SK-N-SH (cell line): ENCODE measurements around the gene DENND1A. TPM values are rescaled to one million over a fixed set of nuclear protein-coding genes. Genes with fewer than 3 reads are reported as not detected.

Experiments
- CTCF ChIA-PET: fragments of 300-600, 350-600 bp; formaldehyde crosslinking; extraction: SDS; loops from one replicate; lab custom pipeline; 2021; lab: Yijun Ruan, JAX
- POLR2A ChIA-PET: fragments of 350-600 bp; sonication (Branson Sonifier 250); formaldehyde crosslinking; extraction: SDS; loops from one replicate; lab custom pipeline; 2020; ENCODE audit warnings: antibody characterized with exemption, inconsistent platforms; lab: Yijun Ruan, JAX
- DNase-seq: peaks from one replicate; pipeline ENCODE4 v3.0.0; 2012
- H2AFZ ChIP-seq: fragments of 200-600 bp; sonication (generic); 2 replicates; pipeline ENCODE4 v1.8.1; 2016; ENCODE audit warnings: antibody characterized with exemption, mild to moderate bottlenecking, low read depth
- H3F3A ChIP-seq: fragments of 200-600 bp; sonication (generic); replicated peaks from 2 replicates; pipeline ENCODE3; 2016; ENCODE audit warnings: antibody characterized with exemption, mild to moderate bottlenecking; ENCODE audit not compliant: insufficient read depth
- H3K27ac ChIP-seq, 2 experiments: fragments of 200-500 bp in 1 of 2; fragments of 200-600 bp in 1 of 2; sonication (Bioruptor generic) in 1 of 2; sonication (generic), shearing (Covaris generic) in 1 of 2; 2 replicates each; pipeline versions ENCODE4 v1.5.1 to v1.6.1; 2014 to 2016; ENCODE audit warnings: low read depth in 2 of 2, inconsistent platforms in 1 of 2, low read length in 1 of 2, mild to moderate bottlenecking in 1 of 2, mixed read lengths in 1 of 2
- H3K27me3 ChIP-seq: fragments of 200-600 bp; sonication (generic), shearing (Covaris generic); 2 replicates; pipeline ENCODE4 v1.6.1; 2016; ENCODE audit warnings: mixed run types; ENCODE audit not compliant: insufficient read depth
- H3K36me3 ChIP-seq, 2 experiments: fragments of 200-500 bp in 1 of 2; fragments of 200-600 bp in 1 of 2; sonication (Bioruptor generic) in 1 of 2; sonication (generic) in 1 of 2; replicated peaks in 1 of 2; 2 replicates each; pipeline versions ENCODE3 to v1.5.1; 2014 to 2016; ENCODE audit warnings: low read length in 1 of 2, mild to moderate bottlenecking in 1 of 2; ENCODE audit not compliant: insufficient read depth in 2 of 2, control insufficient read depth in 1 of 2
- H3K4me1 ChIP-seq, 2 experiments: fragments of 200-500 bp in 1 of 2; fragments of 200-600 bp in 1 of 2; sonication (Bioruptor generic) in 1 of 2; sonication (generic), shearing (Covaris generic) in 1 of 2; 2 replicates each; pipeline versions ENCODE4 v1.5.1 to v1.6.1; 2014 to 2016; ENCODE audit warnings: low read depth in 1 of 2, low read length in 1 of 2, mixed run types in 1 of 2; ENCODE audit not compliant: insufficient read depth in 2 of 2, control insufficient read depth in 1 of 2
- H3K4me2 ChIP-seq: fragments of 200-600 bp; sonication (generic), shearing (Covaris generic); 2 replicates; pipeline ENCODE4 v1.6.1; 2017; ENCODE audit warnings: mixed run types
- H3K4me3 ChIP-seq, 2 experiments: fragments of 200-500 bp in 1 of 2; fragments of 200-600 bp in 1 of 2; sonication (Bioruptor generic) in 1 of 2; sonication (generic), shearing (Covaris generic) in 1 of 2; 2 replicates each; pipeline versions ENCODE4 v1.5.1 to v1.8.1; 2014 to 2016; ENCODE audit warnings: low read depth in 2 of 2, inconsistent platforms in 1 of 2, low read length in 1 of 2, mild to moderate bottlenecking in 1 of 2, mixed read lengths in 1 of 2, moderate library complexity in 1 of 2
- H3K79me2 ChIP-seq: fragments of 200-600 bp; sonication (generic); 2 replicates; pipeline ENCODE4 v1.8.1; 2017; ENCODE audit warnings: mild to moderate bottlenecking; ENCODE audit not compliant: insufficient read depth
- H3K9ac ChIP-seq: fragments of 200-600 bp; sonication (generic); 2 replicates; pipeline ENCODE4 v1.6.1; 2017; ENCODE audit warnings: mixed run types
- H3K9me2 ChIP-seq: fragments of 200-600 bp; sonication (generic); 2 replicates; pipeline ENCODE4 v1.6.1; 2017; ENCODE audit warnings: mixed run types
- H3K9me3 ChIP-seq: fragments of 200-600 bp; sonication (generic); 2 replicates; pipeline ENCODE4 v1.6.1; 2017; ENCODE audit warnings: mixed run types, mild to moderate bottlenecking, moderate library complexity
- H4K20me1 ChIP-seq: fragments of 200-600 bp; sonication (generic); 2 replicates; pipeline ENCODE4 v1.6.1; 2017; ENCODE audit warnings: mild to moderate bottlenecking, mixed run types; ENCODE audit not compliant: insufficient read depth
- ELF1 ChIP-seq: IDR thresholded peaks from 2 replicates; pipeline ENCODE4 v1.4.0; 2012
- EP300 ChIP-seq, 2 experiments: IDR thresholded peaks; 2 replicates each; pipeline versions ENCODE4 v1.4.0 to v1.6.1; 2012; ENCODE audit warnings: borderline replicate concordance in 1 of 2, low read depth in 1 of 2, low read length in 1 of 2
- EZH2phosphoT487 ChIP-seq: fragments of 200-600 bp; sonication (generic); IDR thresholded peaks from 2 replicates; pipeline ENCODE4 v1.6.1; 2017; ENCODE audit warnings: low read depth, mixed run types, mild to moderate bottlenecking, antibody characterized with exemption, moderate library complexity, borderline replicate concordance
- FOXJ3 ChIP-seq: sonication (generic); formaldehyde crosslinking; IDR thresholded peaks from 2 replicates; pipeline ENCODE4 v1.5.1; 2020; ENCODE audit warnings: mild to moderate bottlenecking, missing genetic modification reagents
- FOXM1 ChIP-seq: IDR thresholded peaks from 2 replicates; pipeline ENCODE4 v1.4.0; 2012; ENCODE audit warnings: low read depth, mild to moderate bottlenecking
- GABPA ChIP-seq: IDR thresholded peaks from 2 replicates; pipeline ENCODE4 v1.4.0; 2012; ENCODE audit warnings: low read depth, mild to moderate bottlenecking
- GATA2 ChIP-seq: sonication (generic); formaldehyde crosslinking; IDR thresholded peaks from 2 replicates; pipeline ENCODE4 v1.5.0; 2020; ENCODE audit warnings: mild to moderate bottlenecking, missing genetic modification reagents
- JUND ChIP-seq: IDR thresholded peaks from 2 replicates; pipeline ENCODE4 v1.4.0; 2012
- RCOR1 ChIP-seq: fragments of 150-350 bp; IDR thresholded peaks from 2 replicates; pipeline ENCODE4 v1.6.1; 2017; ENCODE audit warnings: antibody characterized with exemption, low read length
- RFX5 ChIP-seq: IDR thresholded peaks from 2 replicates; pipeline ENCODE4 v1.6.1; 2012; ENCODE audit warnings: mild to moderate bottlenecking, improper control_type of control experiment, low read length
- TAF1 ChIP-seq: IDR thresholded peaks from 2 replicates; pipeline ENCODE4 v1.6.1; 2012; ENCODE audit warnings: low read depth, mild to moderate bottlenecking, low read length, moderate library complexity, borderline replicate concordance
- TCF12 ChIP-seq: IDR thresholded peaks from 2 replicates; pipeline ENCODE4 v1.4.0; 2012
- WGBS: methylation state at CpG from one replicate; pipeline ENCODE4 v1.1.6; 2017; ENCODE audit warnings: low lambda C conversion rate; 5-methylcytosine and 5-hydroxymethylcytosine counted together
- polyA plus RNA-seq, 3 experiments: library from polyadenylated mRNA; depleted of rRNA; stranded (reverse); fragments of >200 nt; gene quantifications; 2 replicates each; pipeline ENCODE4 v1.2.3, GENCODE V29; 2012
- TF ChIP-seq, protein P1 (sequence below): IDR thresholded peaks from 2 replicates; pipeline ENCODE4 v1.6.1; 2012; ENCODE audit warnings: mild to moderate bottlenecking, low read depth, low read length, moderate library complexity
- TF ChIP-seq, protein P2 (sequence below): IDR thresholded peaks from 2 replicates; pipeline ENCODE4; 2012
- TF ChIP-seq, protein P3 (sequence below): fragments of 200-600 bp; sonication (generic); IDR thresholded peaks from 2 replicates; pipeline ENCODE4 v1.6.1; 2017; ENCODE audit warnings: antibody characterized with exemption, mild to moderate bottlenecking, moderate library complexity
- TF ChIP-seq, protein P4 (sequence below): IDR thresholded peaks from 2 replicates; pipeline ENCODE4 v1.4.0; 2012; ENCODE audit warnings: low read depth, borderline replicate concordance
- TF ChIP-seq, protein P5 (sequence below): fragments of 150-350 bp; IDR thresholded peaks from 2 replicates; pipeline ENCODE4 v1.6.1; 2017; ENCODE audit warnings: antibody characterized with exemption, low read length, low read depth, borderline replicate concordance
- TF ChIP-seq, protein P6 (sequence below): IDR thresholded peaks from 2 replicates; pipeline ENCODE4 v1.4.0; 2012; ENCODE audit warnings: low read depth
- TF ChIP-seq, protein P7 (sequence below): fragments of 150-350 bp; IDR thresholded peaks from 2 replicates; pipeline ENCODE4 v1.6.1; 2016; ENCODE audit warnings: mild to moderate bottlenecking, low read depth, low read length
- TF ChIP-seq, protein P8 (sequence below): IDR thresholded peaks from 2 replicates; pipeline ENCODE4 v1.4.0; 2012; ENCODE audit warnings: low read depth, borderline replicate concordance

The DENND1A gene
- polyA plus RNA-seq, 1 of the 3 experiments (the other 2 are of a cell fraction), result 25.4 TPM

DNA sequence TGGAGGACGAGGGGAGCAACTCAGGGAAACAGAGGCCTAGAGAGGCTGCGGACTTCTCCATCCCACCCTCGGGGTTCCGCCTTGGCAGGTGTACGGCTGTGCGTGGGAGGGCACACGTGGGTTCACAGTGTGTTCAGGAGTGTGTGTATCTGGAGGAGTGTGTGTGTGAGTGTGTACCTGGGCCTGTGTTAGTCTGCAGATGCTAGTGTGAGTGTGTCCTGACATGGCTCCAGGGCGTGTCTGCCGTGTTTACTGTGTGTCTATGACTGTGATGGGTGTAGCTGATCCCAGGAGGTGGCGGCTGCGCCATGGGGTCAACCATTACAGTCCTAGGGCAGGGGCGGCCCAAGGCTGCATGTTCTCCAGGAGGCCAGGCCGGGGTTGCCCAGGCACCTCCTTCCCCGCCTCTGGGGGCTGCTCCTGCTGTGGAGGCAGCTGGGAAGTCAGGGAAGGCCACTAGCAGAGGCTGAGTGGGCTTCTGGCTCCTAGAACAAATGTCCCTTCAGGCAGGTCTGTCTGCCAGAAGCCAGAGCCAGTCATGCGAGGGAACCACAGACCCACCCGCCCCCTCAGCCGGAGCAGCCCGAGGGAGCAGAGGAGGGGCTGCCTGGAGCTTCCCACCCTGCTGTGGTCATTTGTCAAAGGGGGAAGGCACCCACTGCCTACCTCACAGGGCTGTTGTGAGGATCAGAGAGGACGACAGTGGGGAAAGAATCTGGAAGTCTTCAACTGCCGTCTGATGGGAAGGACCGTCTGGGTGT is 552.5 kb downstream of the DENND1A start:
- H3K27me3 ChIP-seq, result peaks cover 22% of the 10 kb centered on the region
- H3K4me3 ChIP-seq, result no peak overlapping the region
- H3K4me2 ChIP-seq, result no peak overlapping the region
- TF ChIP-seq, protein P1, sequence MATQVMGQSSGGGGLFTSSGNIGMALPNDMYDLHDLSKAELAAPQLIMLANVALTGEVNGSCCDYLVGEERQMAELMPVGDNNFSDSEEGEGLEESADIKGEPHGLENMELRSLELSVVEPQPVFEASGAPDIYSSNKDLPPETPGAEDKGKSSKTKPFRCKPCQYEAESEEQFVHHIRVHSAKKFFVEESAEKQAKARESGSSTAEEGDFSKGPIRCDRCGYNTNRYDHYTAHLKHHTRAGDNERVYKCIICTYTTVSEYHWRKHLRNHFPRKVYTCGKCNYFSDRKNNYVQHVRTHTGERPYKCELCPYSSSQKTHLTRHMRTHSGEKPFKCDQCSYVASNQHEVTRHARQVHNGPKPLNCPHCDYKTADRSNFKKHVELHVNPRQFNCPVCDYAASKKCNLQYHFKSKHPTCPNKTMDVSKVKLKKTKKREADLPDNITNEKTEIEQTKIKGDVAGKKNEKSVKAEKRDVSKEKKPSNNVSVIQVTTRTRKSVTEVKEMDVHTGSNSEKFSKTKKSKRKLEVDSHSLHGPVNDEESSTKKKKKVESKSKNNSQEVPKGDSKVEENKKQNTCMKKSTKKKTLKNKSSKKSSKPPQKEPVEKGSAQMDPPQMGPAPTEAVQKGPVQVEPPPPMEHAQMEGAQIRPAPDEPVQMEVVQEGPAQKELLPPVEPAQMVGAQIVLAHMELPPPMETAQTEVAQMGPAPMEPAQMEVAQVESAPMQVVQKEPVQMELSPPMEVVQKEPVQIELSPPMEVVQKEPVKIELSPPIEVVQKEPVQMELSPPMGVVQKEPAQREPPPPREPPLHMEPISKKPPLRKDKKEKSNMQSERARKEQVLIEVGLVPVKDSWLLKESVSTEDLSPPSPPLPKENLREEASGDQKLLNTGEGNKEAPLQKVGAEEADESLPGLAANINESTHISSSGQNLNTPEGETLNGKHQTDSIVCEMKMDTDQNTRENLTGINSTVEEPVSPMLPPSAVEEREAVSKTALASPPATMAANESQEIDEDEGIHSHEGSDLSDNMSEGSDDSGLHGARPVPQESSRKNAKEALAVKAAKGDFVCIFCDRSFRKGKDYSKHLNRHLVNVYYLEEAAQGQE, result no peak
- no peak for TF ChIP-seq RFX5
- no peak for TF ChIP-seq GABPA
- TF ChIP-seq TAF1, result no peak
- TF ChIP-seq, protein P2, sequence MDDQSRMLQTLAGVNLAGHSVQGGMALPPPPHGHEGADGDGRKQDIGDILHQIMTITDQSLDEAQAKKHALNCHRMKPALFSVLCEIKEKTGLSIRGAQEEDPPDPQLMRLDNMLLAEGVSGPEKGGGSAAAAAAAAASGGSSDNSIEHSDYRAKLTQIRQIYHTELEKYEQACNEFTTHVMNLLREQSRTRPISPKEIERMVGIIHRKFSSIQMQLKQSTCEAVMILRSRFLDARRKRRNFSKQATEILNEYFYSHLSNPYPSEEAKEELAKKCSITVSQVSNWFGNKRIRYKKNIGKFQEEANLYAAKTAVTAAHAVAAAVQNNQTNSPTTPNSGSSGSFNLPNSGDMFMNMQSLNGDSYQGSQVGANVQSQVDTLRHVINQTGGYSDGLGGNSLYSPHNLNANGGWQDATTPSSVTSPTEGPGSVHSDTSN, result no peak
- TF ChIP-seq, protein P3, sequence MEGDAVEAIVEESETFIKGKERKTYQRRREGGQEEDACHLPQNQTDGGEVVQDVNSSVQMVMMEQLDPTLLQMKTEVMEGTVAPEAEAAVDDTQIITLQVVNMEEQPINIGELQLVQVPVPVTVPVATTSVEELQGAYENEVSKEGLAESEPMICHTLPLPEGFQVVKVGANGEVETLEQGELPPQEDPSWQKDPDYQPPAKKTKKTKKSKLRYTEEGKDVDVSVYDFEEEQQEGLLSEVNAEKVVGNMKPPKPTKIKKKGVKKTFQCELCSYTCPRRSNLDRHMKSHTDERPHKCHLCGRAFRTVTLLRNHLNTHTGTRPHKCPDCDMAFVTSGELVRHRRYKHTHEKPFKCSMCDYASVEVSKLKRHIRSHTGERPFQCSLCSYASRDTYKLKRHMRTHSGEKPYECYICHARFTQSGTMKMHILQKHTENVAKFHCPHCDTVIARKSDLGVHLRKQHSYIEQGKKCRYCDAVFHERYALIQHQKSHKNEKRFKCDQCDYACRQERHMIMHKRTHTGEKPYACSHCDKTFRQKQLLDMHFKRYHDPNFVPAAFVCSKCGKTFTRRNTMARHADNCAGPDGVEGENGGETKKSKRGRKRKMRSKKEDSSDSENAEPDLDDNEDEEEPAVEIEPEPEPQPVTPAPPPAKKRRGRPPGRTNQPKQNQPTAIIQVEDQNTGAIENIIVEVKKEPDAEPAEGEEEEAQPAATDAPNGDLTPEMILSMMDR, result no peak
- no peak for TF ChIP-seq GATA2 (CRISPR knock-in tag)
- TF ChIP-seq FOXM1, result no peak
- TF ChIP-seq EZH2phosphoT487, result no peak
- no peak for TF ChIP-seq ELF1
- no peak for TF ChIP-seq JUND
- TF ChIP-seq RCOR1, result no peak
- TF ChIP-seq, protein P4, sequence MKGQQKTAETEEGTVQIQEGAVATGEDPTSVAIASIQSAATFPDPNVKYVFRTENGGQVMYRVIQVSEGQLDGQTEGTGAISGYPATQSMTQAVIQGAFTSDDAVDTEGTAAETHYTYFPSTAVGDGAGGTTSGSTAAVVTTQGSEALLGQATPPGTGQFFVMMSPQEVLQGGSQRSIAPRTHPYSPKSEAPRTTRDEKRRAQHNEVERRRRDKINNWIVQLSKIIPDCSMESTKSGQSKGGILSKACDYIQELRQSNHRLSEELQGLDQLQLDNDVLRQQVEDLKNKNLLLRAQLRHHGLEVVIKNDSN, result no peak
- TF ChIP-seq, protein P5, sequence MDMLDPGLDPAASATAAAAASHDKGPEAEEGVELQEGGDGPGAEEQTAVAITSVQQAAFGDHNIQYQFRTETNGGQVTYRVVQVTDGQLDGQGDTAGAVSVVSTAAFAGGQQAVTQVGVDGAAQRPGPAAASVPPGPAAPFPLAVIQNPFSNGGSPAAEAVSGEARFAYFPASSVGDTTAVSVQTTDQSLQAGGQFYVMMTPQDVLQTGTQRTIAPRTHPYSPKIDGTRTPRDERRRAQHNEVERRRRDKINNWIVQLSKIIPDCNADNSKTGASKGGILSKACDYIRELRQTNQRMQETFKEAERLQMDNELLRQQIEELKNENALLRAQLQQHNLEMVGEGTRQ, result no peak
- TF ChIP-seq, protein P6, sequence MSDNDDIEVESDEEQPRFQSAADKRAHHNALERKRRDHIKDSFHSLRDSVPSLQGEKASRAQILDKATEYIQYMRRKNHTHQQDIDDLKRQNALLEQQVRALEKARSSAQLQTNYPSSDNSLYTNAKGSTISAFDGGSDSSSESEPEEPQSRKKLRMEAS, result no peak
- TF ChIP-seq EP300 (IDR thresholded peaks at IDR 0.05; ENCODE audit: borderline replicate concordance in 1 of 2, low read depth in 1 of 2, low read length in 1 of 2), result no peak
- TF ChIP-seq, protein P7, sequence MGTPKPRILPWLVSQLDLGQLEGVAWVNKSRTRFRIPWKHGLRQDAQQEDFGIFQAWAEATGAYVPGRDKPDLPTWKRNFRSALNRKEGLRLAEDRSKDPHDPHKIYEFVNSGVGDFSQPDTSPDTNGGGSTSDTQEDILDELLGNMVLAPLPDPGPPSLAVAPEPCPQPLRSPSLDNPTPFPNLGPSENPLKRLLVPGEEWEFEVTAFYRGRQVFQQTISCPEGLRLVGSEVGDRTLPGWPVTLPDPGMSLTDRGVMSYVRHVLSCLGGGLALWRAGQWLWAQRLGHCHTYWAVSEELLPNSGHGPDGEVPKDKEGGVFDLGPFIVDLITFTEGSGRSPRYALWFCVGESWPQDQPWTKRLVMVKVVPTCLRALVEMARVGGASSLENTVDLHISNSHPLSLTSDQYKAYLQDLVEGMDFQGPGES, result no peak
- no peak for TF ChIP-seq FOXJ3 (CRISPR knock-in tag)
- TF ChIP-seq TCF12, result no peak
- TF ChIP-seq, protein P8, sequence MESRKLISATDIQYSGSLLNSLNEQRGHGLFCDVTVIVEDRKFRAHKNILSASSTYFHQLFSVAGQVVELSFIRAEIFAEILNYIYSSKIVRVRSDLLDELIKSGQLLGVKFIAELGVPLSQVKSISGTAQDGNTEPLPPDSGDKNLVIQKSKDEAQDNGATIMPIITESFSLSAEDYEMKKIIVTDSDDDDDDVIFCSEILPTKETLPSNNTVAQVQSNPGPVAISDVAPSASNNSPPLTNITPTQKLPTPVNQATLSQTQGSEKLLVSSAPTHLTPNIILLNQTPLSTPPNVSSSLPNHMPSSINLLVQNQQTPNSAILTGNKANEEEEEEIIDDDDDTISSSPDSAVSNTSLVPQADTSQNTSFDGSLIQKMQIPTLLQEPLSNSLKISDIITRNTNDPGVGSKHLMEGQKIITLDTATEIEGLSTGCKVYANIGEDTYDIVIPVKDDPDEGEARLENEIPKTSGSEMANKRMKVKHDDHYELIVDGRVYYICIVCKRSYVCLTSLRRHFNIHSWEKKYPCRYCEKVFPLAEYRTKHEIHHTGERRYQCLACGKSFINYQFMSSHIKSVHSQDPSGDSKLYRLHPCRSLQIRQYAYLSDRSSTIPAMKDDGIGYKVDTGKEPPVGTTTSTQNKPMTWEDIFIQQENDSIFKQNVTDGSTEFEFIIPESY, result no peak
- CTCF ChIA-PET, result interaction anchor here (0.8 to 20.5 kb wide), 7 partner anchors 8 to 664 kb away, joined by 3 to 331 read pairs (median 4); partner anchors contain the start of gene CRB2
- H3K9ac ChIP-seq, result no peak overlapping the region
- H3F3A ChIP-seq, result no peaks in the 10 kb centered on the region
- H3K27ac ChIP-seq, result no peak overlapping the region
- H3K4me1 ChIP-seq, result peaks cover 0 to 30% of the 10 kb centered on the region in 2 experiments; a peak in 1 of 4 replicates
- no peaks in the 10 kb centered on the region for H3K79me2 ChIP-seq
- H2AFZ ChIP-seq, result no peak overlapping the region
- DNase-seq, result peak; percentile 79
- H3K36me3 ChIP-seq, result no peaks in the 10 kb centered on the region
- POLR2A ChIA-PET, result interaction anchor here (1.0 kb wide), 1 partner anchor 18 kb away, joined by 3 read pairs; no protein-coding TSS in a partner anchor
- no peaks in the 10 kb centered on the region for H4K20me1 ChIP-seq
- no peaks in the 10 kb centered on the region for H3K9me3 ChIP-seq
- 62% methylated on average over 14 of the region's 21 CpGs for WGBS
- no peaks in the 10 kb centered on the region for H3K9me2 ChIP-seq
